ENCODE data around the gene FAM185A.

The FAM185A gene

DNA sequence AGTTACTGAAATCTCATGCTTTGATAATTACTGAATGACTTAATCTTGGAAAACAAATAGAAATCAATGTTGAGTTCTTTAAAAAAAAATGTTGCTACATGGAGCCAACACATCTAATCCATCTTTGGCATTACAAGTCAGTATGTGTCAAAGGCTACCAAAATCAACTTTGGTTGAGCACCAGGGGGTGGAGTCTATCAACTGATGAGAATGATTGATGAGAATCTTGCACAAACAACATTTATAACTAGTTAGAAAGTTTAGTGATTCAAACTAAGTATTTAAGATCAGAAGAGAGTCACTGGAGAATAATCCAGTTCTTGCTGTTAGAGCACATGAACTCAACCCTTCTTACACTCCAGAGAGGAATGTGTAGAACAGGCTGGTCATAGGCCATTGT, 93.5 kb downstream of the FAM185A start:
- no peak for DNase-seq (ENCODE audit: low read depth in 1 of 2, low spot score in 1 of 2)
- Histone ChIP-seq H3K4me3 (replicated peaks; ENCODE audit: insufficient read depth, low read length) (no peak overlapping the region), H3K27me3 (ENCODE audit: insufficient read depth, poor library complexity, severe bottlenecking) (no peaks in the 10 kb centered on the region), H3K27ac (replicated peaks) (no peak overlapping the region)
- TF ChIP-seq, protein P1, sequence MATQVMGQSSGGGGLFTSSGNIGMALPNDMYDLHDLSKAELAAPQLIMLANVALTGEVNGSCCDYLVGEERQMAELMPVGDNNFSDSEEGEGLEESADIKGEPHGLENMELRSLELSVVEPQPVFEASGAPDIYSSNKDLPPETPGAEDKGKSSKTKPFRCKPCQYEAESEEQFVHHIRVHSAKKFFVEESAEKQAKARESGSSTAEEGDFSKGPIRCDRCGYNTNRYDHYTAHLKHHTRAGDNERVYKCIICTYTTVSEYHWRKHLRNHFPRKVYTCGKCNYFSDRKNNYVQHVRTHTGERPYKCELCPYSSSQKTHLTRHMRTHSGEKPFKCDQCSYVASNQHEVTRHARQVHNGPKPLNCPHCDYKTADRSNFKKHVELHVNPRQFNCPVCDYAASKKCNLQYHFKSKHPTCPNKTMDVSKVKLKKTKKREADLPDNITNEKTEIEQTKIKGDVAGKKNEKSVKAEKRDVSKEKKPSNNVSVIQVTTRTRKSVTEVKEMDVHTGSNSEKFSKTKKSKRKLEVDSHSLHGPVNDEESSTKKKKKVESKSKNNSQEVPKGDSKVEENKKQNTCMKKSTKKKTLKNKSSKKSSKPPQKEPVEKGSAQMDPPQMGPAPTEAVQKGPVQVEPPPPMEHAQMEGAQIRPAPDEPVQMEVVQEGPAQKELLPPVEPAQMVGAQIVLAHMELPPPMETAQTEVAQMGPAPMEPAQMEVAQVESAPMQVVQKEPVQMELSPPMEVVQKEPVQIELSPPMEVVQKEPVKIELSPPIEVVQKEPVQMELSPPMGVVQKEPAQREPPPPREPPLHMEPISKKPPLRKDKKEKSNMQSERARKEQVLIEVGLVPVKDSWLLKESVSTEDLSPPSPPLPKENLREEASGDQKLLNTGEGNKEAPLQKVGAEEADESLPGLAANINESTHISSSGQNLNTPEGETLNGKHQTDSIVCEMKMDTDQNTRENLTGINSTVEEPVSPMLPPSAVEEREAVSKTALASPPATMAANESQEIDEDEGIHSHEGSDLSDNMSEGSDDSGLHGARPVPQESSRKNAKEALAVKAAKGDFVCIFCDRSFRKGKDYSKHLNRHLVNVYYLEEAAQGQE (IDR thresholded peaks at IDR 0.05; ENCODE audit: insufficient replicate concordance, low read depth) = no peak
- no peak for TF ChIP-seq GABPA (IDR thresholded peaks at IDR 0.05; ENCODE audit: low read depth)

GRCh38 chr7:102843850-102844249, 95.1 kb downstream of the FAM185A start:
- H3K27ac ChIP-seq (replicated peaks) = no peak overlapping the region
- TF ChIP-seq GABPA (IDR thresholded peaks at IDR 0.05; ENCODE audit: low read depth) = no peak
- TF ChIP-seq, protein P1 (IDR thresholded peaks at IDR 0.05; ENCODE audit: insufficient replicate concordance, low read depth) = no peak
- TF ChIP-seq, protein P2, sequence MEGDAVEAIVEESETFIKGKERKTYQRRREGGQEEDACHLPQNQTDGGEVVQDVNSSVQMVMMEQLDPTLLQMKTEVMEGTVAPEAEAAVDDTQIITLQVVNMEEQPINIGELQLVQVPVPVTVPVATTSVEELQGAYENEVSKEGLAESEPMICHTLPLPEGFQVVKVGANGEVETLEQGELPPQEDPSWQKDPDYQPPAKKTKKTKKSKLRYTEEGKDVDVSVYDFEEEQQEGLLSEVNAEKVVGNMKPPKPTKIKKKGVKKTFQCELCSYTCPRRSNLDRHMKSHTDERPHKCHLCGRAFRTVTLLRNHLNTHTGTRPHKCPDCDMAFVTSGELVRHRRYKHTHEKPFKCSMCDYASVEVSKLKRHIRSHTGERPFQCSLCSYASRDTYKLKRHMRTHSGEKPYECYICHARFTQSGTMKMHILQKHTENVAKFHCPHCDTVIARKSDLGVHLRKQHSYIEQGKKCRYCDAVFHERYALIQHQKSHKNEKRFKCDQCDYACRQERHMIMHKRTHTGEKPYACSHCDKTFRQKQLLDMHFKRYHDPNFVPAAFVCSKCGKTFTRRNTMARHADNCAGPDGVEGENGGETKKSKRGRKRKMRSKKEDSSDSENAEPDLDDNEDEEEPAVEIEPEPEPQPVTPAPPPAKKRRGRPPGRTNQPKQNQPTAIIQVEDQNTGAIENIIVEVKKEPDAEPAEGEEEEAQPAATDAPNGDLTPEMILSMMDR (IDR thresholded peaks at IDR 0.05; ENCODE audit: insufficient read depth, low read length) = no peak
- peak; percentile 81 for TF ChIP-seq SPI1 (IDR thresholded peaks at IDR 0.05; ENCODE audit: borderline replicate concordance, low read depth)
- TF ChIP-seq POLR2AphosphoS5 (IDR thresholded peaks at IDR 0.05; ENCODE audit: low read depth) = no peak
- H3K4me3 ChIP-seq (replicated peaks; ENCODE audit: insufficient read depth, low read length) = no peak overlapping the region
- H3K27me3 ChIP-seq (ENCODE audit: insufficient read depth, poor library complexity, severe bottlenecking) = no peaks in the 10 kb centered on the region
- DNase-seq (ENCODE audit: low read depth in 1 of 2, low spot score in 1 of 2) = peak in 1 of 2 experiments; percentile 41

- no peak for DNase-seq (ENCODE audit: low read depth in 1 of 2, low spot score in 1 of 2)
- TF ChIP-seq POLR2AphosphoS5 (IDR thresholded peaks at IDR 0.05; ENCODE audit: low read depth) (no peak), SPI1 (IDR thresholded peaks at IDR 0.05; ENCODE audit: borderline replicate concordance, low read depth) (no peak), GABPA (IDR thresholded peaks at IDR 0.05; ENCODE audit: low read depth) (no peak)
- TF ChIP-seq, protein P2 (IDR thresholded peaks at IDR 0.05; ENCODE audit: insufficient read depth, low read length) = no peak
- TF ChIP-seq, protein P1 (IDR thresholded peaks at IDR 0.05; ENCODE audit: insufficient replicate concordance, low read depth) = no peak
- H3K27me3 ChIP-seq (ENCODE audit: insufficient read depth, poor library complexity, severe bottlenecking) = no peaks in the 10 kb centered on the region
- no peak overlapping the region for H3K27ac ChIP-seq (replicated peaks)
- H3K4me3 ChIP-seq (replicated peaks; ENCODE audit: insufficient read depth, low read length) = no peak overlapping the region
Observed at GRCh38 chr7:102845346-102845745, 96.5 kb downstream of the FAM185A start.

DNA sequence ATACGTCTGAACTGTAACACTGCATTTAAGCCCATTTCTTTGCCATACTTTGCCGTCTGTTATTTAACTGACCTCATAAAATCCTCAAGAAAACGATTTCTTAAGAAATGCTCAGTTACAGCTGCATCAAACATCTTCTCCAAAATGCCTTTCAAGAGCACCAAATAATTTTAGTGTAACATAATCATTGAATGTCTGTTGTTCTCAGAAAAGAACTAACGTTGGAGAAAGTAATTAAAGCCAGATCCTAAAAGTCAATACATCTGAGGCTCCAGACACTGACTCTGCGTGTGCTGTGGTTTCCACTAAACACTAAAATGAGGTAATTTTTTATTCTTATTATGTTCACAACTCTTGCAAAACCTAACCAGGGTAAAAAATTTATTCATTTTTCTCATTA, 100.3 kb downstream of the FAM185A start:
- H3K27ac ChIP-seq (replicated peaks) = no peak overlapping the region
- DNase-seq (ENCODE audit: low read depth in 1 of 2, low spot score in 1 of 2) = no peak
- no peak overlapping the region for H3K4me3 ChIP-seq (replicated peaks; ENCODE audit: insufficient read depth, low read length)
- no peaks in the 10 kb centered on the region for H3K27me3 ChIP-seq (ENCODE audit: insufficient read depth, poor library complexity, severe bottlenecking)
- TF ChIP-seq SPI1 (IDR thresholded peaks at IDR 0.05; ENCODE audit: borderline replicate concordance, low read depth) = no peak
- TF ChIP-seq, protein P1 (IDR thresholded peaks at IDR 0.05; ENCODE audit: insufficient replicate concordance, low read depth) = no peak
- no peak for TF ChIP-seq GABPA (IDR thresholded peaks at IDR 0.05; ENCODE audit: low read depth)
- TF ChIP-seq, protein P2 (IDR thresholded peaks at IDR 0.05; ENCODE audit: insufficient read depth, low read length) = no peak
- no peak for TF ChIP-seq POLR2AphosphoS5 (IDR thresholded peaks at IDR 0.05; ENCODE audit: low read depth)
